SU-DHL-6 (cell line): ENCODE data around the gene MVP.
"Not testable (repeated sequence)": the region's sequence is repeated elsewhere in the genome, so short reads cannot be mapped to it uniquely, and the experiment has no call there.

Source experiments
- H2AFZ ChIP-seq: fragments of 200-600 bp; sonication (generic); 2 replicates; pipeline ENCODE4 v1.6.1; 2014; ENCODE audit warnings: low read depth, mild to moderate bottlenecking, moderate library complexity, mixed read lengths, antibody characterized with exemption, low read length; ENCODE audit not compliant: severe bottlenecking
- H3F3A ChIP-seq: fragments of 200-600 bp; shearing (Covaris generic); 2 replicates; pipeline ENCODE4 v1.6.0; 2016; ENCODE audit warnings: antibody characterized with exemption, mild to moderate bottlenecking; ENCODE audit not compliant: insufficient read depth
- H3K27ac ChIP-seq: fragments of 200-600 bp; sonication (generic); 2 replicates; pipeline ENCODE4 v1.5.1; 2016; ENCODE audit warnings: low read depth, mild to moderate bottlenecking, low read length, moderate library complexity, mixed read lengths
- H3K27me3 ChIP-seq: fragments of 200-600 bp; sonication (generic), shearing (Covaris generic); 2 replicates; pipeline ENCODE4 v1.6.0; 2014; ENCODE audit warnings: mild to moderate bottlenecking, low read length
- H3K36me3 ChIP-seq: fragments of 200-600 bp; sonication (generic); 2 replicates; pipeline ENCODE4 v1.6.1; 2014; ENCODE audit warnings: mild to moderate bottlenecking, low read length, mixed read lengths
- H3K4me2 ChIP-seq: fragments of 300-600, 200-600 bp; shearing (Covaris generic), sonication (generic); 2 replicates; pipeline ENCODE4 v1.6.0; 2014; ENCODE audit warnings: low read length, low read depth, mild to moderate bottlenecking; ENCODE audit not compliant: poor library complexity, severe bottlenecking
- H3K4me3 ChIP-seq: fragments of 200-600 bp; sonication (generic); 2 replicates; pipeline ENCODE4 v1.5.1; 2014; ENCODE audit warnings: antibody characterized with exemption, low read length, mild to moderate bottlenecking, mixed read lengths; ENCODE audit not compliant: insufficient read depth, poor library complexity, severe bottlenecking
- H3K79me2 ChIP-seq: fragments of 200-600 bp; sonication (generic); 2 replicates; pipeline ENCODE4 v1.6.1; 2014; ENCODE audit warnings: mild to moderate bottlenecking, low read length, moderate library complexity; ENCODE audit not compliant: insufficient read depth
- H3K9ac ChIP-seq: fragments of 200-600 bp; sonication (generic); 2 replicates; pipeline ENCODE4 v1.7.0; 2014; ENCODE audit warnings: mild to moderate bottlenecking, low read length
- H3K9me2 ChIP-seq: fragments of 200-600 bp; sonication (generic); replicated peaks from 2 replicates; pipeline ENCODE4 v1.6.1; 2014; ENCODE audit warnings: low read length; ENCODE audit not compliant: insufficient read depth
- H3K9me3 ChIP-seq: fragments of 200-600 bp; sonication (generic); 2 replicates; pipeline ENCODE4 v1.6.1; 2014; ENCODE audit warnings: low read length, mixed read lengths; ENCODE audit not compliant: insufficient read depth
- H4K20me1 ChIP-seq: fragments of 200-600 bp; sonication (generic); 2 replicates; pipeline ENCODE4 v1.6.1; 2014; ENCODE audit warnings: low read depth, mild to moderate bottlenecking, antibody characterized with exemption, low read length, moderate library complexity, mixed read lengths
- CTCF ChIP-seq: fragments of 200-600 bp; sonication (generic); IDR thresholded peaks from one replicate; pipeline ENCODE4 v1.5.1; 2017; ENCODE audit warnings: antibody characterized with exemption, mild to moderate bottlenecking, low read length, moderate library complexity; ENCODE audit not compliant: insufficient read depth, poor library complexity, severe bottlenecking
- EZH2phosphoT487 ChIP-seq: fragments of 200-600 bp; sonication (generic), shearing (Covaris generic); conservative IDR thresholded peaks from 2 replicates; pipeline ENCODE4 v1.6.1; 2018; ENCODE audit warnings: mild to moderate bottlenecking, antibody characterized with exemption, low read length, moderate library complexity, mixed read lengths

Gene MVP

GRCh38 chr16:29820271-29820701 is at the start of gene MVP:
MVP (plus strand) TSS chr16:29820462; CDS start chr16:29830550, 10,088 bp downstream.
- H3K27ac ChIP-seq = no peak within 1 kb of the TSS

GRCh38 chr16:29772330-29772729 is 47.9 kb upstream of the MVP start:
- H3K9me2 ChIP-seq, H2AFZ ChIP-seq, H3K4me2 ChIP-seq, H3K36me3 ChIP-seq, H3K4me3 ChIP-seq, H4K20me1 ChIP-seq, H3K27ac ChIP-seq, H3K79me2 ChIP-seq, H3F3A ChIP-seq, H3K9ac ChIP-seq, H3K27me3 ChIP-seq, H3K9me3 ChIP-seq: not testable (repeated sequence)

More at GRCh38 chr16:29820271-29820701, at the start of gene MVP:
- H3K79me2 ChIP-seq = peaks cover 21% of the 10 kb centered on the region
- peak within 1 kb of the TSS; percentile 45 for H3K9ac ChIP-seq
- no peaks in the 10 kb centered on the region for H3K9me3 ChIP-seq
- no peak for TF ChIP-seq EZH2phosphoT487
- no peak for TF ChIP-seq CTCF
- H3K4me2 ChIP-seq = peak within 1 kb of the TSS; percentile 55
- no peaks in the 10 kb centered on the region for H3K9me2 ChIP-seq
- H3K27me3 ChIP-seq = no peaks in the 10 kb centered on the region
- peak within 1 kb of the TSS; percentile 48 for H3K4me3 ChIP-seq
- H3F3A ChIP-seq = peaks cover 5% of the 10 kb centered on the region
- H4K20me1 ChIP-seq = no peaks in the 10 kb centered on the region
- H3K36me3 ChIP-seq = 0 out of 2 replicates have a peak, but pooled peaks cover 2% of the 10 kb centered on the region
- no peak within 1 kb of the TSS for H2AFZ ChIP-seq

GRCh38 chr16:29774730-29775129 is 45.5 kb upstream of the MVP start:
- H3K36me3 ChIP-seq = no peaks in the 10 kb centered on the region
- H3K9me3 ChIP-seq = no peaks in the 10 kb centered on the region
- H2AFZ ChIP-seq = no peak overlapping the region
- no peaks in the 10 kb centered on the region for H3F3A ChIP-seq
- TF ChIP-seq CTCF (no peak), EZH2phosphoT487 (no peak)
- no peak overlapping the region for H3K27ac ChIP-seq
- H3K79me2 ChIP-seq = no peaks in the 10 kb centered on the region
- no peak overlapping the region for H3K4me2 ChIP-seq
- no peak overlapping the region for H3K9ac ChIP-seq
- no peaks in the 10 kb centered on the region for H3K27me3 ChIP-seq
- no peaks in the 10 kb centered on the region for H4K20me1 ChIP-seq
- H3K4me3 ChIP-seq = no peak overlapping the region
- no peaks in the 10 kb centered on the region for H3K9me2 ChIP-seq

GRCh38 chr16:29775742-29776408 is 44.4 kb upstream of the MVP start:
- no peak overlapping the region for H3K4me2 ChIP-seq
- no peaks in the 10 kb centered on the region for H3K27me3 ChIP-seq
- H3K9me3 ChIP-seq = no peaks in the 10 kb centered on the region
- H4K20me1 ChIP-seq = no peaks in the 10 kb centered on the region
- H3F3A ChIP-seq = no peaks in the 10 kb centered on the region
- no peak overlapping the region for H3K27ac ChIP-seq
- H2AFZ ChIP-seq = no peak overlapping the region
- no peak overlapping the region for H3K4me3 ChIP-seq
- H3K36me3 ChIP-seq = no peaks in the 10 kb centered on the region
- H3K79me2 ChIP-seq = no peaks in the 10 kb centered on the region
- H3K9me2 ChIP-seq = no peaks in the 10 kb centered on the region
- TF ChIP-seq CTCF = no peak
- no peak for TF ChIP-seq EZH2phosphoT487
- no peak overlapping the region for H3K9ac ChIP-seq
